HG02571 (cell line): Measurements from ENCODE around the gene ASTN2.
"Not testable (repeated sequence)": the region's sequence is repeated elsewhere in the genome, so short reads cannot be mapped to it uniquely, and the experiment has no call there.

ENCODE experiments used
- ATAC-seq: cut with Tn5 transposase; IDR thresholded peaks from one replicate; pipeline ENCODE4 v1.9.1; 2021; ENCODE audit warnings: mild to moderate bottlenecking, moderate library complexity; ENCODE audit not compliant: unreplicated experiment

ASTN2 gene

DNA sequence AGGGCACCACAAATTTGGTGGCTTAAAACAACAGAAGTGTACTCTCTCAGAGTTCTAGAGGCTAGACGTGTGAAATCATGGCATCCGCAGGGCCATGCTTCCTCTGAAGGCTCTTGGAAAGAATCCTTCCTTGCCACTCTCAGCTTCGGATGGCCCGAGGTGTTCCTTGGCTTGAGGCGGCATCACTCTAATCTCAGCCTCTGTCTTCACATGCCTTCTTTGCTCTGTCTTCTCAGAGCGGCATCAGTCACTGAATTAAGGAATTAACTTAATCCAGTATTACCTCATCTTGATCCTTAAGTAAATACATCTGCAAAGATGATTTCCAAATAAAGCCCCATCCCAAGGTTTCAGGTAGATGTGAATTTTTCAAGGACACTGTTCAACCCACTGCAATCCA, 938.9 kb downstream of the ASTN2 start:
- ATAC-seq, result no peak

DNA sequence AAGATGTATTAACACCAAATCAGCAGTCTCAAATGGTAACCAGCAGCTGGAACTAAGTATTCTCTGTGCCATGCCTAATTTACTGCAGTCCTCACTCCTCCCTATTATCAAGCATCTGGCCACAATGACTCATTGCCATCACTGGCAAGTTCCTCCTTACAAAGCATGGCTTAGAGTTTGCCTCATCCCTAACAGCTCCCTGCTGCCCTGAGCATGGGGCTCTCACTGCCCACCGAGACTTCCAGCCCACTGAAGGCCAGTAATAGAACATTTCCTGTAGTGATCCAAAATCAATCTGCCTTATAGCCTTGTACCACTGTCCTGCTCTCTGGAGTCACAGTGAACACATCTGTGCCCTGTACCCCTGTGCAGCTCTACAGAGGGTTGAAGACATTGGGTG, 939.7 kb downstream of the ASTN2 start:
- no peak for ATAC-seq

DNA sequence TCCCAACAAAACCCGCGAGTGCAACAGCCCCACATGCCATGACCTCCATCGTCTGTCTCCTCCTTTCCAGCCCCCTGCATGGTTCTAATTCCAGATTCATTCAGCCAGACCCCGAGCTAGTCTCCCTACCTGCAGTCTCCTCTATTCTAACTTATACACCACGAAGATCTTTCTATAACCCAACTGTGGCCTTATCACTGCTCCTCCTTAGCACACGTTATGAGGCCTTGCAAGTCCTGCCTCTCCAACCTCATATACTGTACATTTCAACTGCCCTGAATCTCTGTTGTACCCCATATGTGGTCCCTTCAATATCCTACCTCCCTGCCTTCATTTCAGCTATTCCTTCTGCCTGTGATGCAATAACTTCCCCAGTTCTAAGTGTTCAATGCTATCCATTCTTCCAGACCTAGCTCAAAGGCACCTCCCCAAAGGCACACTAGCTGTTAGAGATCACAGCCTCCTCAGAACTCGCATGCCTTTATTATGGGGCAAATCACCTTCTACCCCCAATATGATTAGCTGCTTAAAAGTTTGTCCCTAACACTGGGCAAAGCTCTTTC, 942.8 kb downstream of the ASTN2 start:
- no peak for ATAC-seq

DNA sequence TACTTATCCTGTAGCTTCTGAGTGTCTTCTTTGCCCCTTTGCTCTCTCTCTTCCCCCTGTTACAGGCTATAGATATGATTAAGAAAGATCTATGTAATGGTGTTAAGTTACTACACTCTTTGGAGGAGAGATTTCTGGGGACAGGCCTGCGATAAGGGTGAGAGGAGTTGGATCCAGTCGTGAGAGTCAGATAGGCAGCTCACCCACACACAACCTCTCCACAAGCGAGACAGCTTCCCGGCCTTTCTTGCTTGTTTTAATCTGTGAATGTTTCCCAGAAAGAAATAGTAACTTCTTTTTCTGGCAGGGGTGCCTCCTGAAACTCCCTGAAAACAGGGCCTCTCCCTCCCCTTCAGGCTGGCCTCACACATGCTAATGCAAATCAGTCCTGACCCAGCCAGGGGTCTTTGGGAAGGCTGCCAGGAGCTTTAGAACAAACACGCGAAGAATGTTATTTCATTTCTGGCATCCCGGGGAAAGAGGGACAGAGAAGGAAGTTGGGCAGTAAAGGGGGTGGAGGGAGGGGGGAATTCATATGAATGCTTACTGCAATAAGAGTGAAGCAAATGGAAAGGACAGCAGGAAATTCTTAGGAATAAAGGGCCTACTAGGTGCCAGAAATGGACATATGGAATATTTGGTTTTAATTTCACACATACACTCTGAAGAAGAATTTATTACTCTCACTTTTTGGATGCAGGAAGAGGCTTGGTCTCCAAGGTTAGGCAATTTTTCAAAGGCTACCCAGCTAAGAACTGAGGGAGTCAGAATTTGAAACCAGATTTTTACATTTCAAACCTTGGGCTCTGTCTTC, 943.6 kb downstream of the ASTN2 start:
- no peak for ATAC-seq

DNA sequence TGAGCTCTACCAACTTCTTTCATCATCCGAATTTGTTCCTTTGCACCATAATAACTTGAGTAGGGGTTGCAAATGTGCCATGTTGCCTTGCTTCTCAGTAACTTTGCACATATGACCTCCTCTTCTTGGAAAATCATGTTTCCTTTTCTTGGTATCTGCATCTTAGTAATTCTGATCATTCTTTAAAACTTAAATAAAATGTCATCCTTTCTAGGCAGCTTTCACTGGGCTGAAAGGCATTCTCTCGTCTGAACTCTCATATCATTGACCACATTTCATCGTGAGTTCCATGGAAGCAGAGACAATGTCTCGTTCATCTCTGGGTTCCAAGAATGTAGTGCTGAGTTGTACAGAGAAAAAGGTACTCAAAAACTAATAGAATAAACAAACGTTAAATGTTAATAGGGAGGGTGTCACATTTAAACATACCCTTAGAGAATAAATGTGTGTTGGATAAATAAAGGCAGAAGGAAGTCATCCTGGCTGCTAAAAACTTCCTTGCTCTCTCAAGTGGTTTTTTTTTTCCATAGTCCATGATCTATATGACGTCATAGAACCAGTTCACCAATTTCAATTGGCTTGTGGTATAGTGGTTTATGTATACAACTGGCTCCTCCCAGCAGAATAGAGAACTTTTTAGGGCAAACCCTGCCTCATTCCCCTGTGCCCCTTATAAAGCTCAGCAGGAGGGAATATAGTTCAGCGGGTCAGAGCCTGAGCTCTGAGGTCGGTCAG, 945.9 kb downstream of the ASTN2 start:
- no peak for ATAC-seq

DNA sequence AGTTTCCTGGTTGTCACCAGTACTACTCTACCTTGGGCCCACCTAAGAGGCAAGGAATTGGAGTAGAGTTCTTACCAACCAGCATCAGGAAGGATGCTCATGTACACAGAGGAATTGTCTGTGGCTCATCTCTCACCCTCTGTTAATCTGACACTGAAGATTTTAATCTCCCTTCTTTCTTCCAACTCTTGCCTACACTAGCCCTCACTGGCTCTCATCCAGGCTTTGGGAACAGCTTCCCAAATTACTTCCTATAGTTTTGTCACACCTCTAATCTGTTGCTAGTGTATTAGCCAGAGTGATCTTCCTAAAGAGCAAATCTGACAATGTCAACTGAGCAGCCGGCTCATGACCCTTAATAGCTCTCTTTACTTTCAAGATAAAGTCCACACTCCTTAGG, 946.5 kb downstream of the ASTN2 start:
- no peak for ATAC-seq

DNA sequence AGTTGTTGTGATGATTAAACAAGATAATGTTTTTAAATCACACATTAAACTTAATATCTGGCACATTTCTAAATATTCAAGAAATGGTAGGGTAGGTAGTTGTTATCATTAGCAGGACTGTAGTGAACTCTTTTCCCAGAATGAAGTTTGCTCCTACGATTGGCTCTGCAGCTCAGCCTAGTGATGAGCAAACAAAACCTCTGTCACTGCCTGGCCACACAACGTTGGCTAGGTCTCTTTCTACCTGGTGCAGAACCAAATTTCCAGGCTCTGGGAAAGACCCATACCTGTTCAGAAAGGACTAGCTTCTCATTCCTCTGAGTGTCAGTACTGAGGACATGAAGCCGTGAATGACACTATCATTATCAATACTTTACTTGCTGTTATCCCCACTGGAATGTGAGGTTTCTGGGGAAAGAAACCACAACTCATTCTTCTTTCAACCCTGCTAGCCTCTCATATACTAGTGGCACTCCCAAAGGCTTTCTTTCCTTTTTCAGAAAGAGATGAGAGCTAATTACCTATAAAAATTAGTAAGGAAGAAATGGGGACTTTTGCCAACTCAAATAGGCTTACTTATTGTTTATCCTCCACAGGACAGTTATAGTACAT, 947.0 kb downstream of the ASTN2 start:
- ATAC-seq, result no peak

DNA sequence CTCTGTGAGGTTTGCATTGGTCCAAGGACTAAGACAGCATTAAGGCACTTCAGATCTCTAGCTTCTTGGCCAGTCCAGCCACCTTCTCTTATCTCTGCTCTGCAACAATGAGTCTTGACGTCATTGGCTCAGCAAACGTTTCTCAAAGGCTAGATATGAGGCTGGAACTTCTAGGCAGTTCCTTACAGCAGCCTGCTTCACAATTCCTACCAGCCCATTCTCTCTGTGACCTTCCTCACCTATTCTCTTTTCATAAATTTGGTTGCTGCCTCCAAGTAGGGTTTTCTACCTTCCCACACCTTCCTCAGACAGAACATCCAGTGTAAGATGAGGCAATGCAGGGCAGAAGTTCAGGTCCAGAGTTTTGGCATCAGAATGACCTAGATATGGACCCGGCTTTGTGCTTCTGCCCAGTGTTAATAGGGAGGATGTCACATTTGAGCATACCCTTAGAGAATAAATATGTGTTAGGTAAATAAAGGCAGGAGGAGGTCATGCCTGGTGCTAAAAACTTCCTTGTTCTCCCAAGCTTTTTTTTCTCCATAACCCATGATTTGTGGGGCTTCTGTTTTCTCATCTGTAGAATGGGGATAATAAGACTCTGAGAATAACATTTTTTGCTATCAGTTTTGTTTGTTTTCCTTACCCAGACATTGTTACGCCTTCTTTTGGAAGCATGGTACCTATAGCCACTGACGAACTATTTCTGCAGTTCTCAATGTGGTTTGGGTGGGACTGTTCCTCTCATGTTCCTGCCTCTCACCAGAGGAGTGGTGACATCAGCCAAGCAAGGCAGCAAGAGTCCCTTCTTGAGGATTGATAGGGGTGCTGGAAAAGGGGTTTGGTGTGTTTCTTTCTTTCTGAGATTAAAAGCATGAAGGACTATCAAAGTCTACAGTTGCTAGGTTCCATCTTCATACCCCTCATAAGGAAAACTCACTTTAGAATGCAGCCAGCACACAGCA, 948.3 kb downstream of the ASTN2 start:
- ATAC-seq, result no peak

DNA sequence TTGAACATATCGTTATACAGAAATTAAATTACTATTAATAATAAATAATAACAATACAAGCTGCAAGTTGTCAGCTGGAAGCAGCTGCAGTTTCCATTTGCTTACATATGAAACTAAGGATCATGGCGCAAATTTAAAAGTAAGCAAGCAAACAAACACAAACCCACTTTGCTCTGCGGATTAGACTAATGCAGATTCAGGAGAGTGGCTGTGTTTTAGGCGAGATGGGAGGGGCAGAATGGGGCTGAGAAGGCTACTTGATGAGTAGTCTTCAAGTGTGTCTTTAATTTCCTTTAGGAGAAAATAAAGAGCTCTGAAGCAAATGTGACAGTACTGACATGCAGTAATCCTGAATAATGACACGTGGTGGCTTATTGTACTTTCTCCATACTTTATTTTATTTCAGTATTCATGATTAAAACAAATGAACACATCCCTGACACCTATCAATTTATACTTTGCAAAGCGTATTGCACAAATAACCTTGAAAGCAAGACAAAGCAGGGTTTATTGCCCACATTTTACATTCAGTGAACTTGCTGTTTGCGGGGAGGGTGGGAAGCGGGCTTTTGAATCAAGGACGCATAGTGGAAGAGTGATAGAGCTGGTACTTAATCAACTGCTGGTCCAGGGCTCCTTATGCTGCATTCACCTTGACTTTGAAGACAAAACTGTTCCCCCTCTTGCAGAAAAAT, 949.1 kb downstream of the ASTN2 start:
- no peak for ATAC-seq

DNA sequence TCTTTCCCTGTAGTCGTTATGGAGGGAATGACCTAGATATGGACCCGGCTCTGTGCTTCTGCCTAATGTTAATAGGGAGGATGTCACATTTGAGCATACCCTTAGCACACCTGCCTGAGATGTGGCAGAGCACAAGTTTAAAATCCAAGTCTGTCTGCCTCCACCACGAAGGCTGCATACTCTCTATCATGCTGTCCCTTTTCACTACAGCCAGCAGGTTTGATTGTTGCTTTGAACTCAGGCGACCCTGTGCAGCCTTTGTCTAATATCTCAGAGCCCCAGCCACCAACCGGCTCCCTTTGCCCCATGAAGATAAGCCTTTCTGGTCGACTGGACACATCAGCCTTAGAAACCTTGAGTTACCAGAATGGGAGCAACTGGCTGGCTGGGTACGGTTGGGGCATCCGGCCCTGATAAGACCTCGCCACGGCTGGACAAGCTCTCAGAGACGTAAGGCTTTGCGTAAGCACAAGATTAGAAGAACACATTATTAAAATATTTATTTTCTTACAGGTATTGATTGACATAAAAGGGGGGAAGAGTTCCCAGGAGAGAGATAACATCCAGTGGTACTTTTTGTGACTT, 949.8 kb downstream of the ASTN2 start:
- no peak for ATAC-seq

DNA sequence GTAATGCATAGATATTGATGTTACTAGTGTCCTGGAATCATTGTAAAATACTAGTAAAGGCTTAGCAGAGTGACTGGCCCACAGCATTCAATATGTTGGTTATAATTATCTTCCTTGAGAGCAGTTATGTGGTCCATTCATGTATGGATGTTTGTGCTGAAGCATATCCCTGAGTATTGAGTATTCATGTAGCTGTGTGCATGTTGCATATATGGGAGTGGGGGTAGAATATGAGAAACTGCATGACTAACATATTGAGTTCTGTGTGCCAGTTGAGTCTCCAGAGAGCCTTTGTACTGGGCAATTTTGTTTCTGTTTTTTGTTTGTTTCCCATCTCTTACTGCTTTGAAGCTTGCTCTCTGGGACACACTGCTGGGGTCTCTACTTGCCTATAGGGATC, 950.4 kb downstream of the ASTN2 start:
- ATAC-seq, result no peak

DNA sequence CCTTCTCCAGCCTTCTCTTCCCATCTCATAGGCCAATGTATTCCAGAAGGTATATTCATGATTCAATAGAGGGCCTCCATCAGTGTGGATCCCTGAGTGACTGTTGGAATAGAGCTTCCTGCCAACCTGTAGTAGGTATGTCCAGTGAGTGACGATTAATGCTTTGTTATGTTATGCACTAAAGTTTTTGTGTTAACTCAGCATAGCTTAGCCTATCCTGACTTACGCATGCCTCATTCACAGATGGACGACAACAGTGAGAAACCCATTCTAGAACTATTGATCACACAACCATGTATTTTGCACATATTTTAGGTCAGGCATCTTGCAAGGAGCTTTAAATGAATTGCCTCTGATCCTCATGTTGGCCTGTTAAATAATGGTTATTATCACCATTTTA, 953.2 kb downstream of the ASTN2 start:
- no peak for ATAC-seq

DNA sequence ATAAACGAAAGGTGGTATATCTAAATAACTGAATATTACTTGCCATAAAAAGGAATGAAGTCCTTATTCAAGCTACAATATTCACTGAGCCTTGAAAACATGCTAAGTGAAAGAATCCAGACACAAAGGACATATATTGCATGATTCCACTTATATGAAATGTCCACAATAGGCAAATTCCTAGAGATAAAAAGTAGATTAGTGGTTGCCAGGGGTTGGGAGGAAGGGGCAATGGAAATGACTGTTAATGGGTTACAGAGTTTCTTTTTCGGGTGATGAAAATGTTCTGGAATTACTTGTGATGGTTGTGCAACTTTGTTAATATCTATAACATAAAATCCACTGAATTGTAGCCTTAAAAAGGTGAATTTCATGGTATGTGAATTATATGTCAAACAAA, 954.8 kb downstream of the ASTN2 start:
- ATAC-seq, result no peak

DNA sequence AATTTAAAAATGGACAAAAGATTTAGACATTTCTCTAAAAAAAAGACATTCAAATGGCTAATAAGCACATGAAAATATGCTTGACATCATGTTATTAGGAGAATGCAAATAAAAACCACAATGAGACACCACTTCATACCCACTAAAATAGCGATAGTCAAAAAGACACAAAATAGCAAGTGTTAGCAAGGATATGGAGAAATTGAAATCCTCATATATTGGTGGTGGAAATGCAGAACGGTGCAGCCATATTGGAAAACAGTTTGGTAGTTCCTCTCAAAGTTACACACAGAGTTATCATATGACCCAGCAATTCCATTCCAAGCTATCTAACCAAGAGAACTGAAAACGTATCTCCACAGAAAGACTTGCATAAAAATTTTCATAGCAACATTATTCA, 955.3 kb downstream of the ASTN2 start:
- ATAC-seq, result no peak

DNA sequence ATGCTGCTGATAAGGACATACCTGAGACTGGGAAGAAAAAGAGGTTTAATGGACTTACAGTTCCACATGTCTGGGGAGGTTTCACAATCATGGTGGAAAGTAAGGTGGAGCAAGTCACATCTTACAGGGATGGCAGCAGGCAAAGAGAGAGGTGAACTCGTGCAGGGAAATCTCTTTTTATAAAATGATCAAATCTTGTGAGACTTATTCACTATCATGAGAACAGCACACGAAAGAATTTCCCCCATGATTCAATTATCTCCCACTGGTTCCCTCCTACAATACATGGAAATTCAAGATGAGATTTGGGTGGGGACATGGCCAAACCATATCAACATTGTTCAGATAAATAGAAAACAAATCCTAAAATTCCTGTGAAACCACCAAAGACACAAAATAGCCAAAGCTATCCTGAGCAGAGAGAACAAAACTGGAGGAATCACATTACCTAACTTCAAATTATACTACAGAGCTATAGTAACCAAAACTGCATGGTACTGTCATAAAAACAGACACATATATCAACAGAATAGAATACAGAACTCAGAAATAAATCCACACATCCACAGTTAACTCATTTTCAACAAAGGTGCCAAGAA, 958.3 kb downstream of the ASTN2 start:
- no peak for ATAC-seq

DNA sequence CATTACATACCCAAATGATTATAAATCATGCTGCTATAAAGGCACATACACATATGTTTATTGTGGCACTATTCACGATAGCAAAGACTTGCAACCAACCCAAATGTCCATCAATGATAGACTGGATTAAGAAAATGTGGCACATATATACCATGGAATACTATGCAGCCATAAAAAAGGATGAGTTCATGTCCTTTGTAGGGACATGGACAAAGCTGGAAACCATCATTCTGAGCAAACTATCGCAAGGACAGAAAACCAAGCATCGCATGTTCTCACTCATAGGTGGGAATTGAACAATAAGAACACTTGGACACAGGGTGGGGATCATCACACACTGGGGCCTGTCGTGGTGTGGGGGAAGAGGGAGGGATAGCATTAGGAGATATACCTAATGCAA, 960.3 kb downstream of the ASTN2 start:
- not testable (repeated sequence) for ATAC-seq

DNA sequence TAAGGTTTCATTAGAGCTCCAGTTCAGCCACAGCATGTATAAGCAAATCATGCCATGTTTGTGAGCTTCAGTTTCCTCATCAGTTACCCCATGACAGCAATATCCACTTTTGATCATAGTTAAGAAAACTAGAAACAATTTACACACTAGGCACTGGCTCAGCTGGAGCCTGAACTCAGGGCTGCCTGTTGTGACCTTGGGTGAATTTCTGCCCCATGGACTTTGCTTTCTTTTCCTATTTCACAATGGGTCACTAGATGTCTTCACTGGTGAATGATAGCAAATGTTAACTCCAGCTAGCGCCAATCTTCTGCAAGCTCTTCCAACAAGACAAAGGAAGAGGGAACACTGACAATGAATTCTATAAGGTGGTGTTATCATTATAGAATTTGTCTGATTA, 961.1 kb downstream of the ASTN2 start:
- no peak for ATAC-seq

DNA sequence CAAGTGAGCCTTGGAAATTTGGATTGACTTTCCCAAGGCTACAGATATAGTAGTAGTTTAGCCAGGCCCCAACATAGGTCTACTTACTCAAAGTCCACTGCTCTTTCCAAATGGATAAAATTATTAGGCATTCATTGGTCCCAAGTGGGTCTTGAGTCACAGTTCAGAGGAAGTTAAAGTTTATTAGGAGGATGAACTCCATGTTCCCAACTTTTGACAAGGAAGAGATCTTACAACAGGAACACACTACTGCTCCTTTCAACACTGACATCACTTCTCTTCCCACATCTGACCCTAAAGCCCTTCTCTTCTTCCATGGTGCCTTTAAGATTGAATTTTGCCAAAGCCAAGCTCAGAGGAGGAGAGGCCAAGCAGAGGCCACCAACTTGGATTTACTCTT, 962.2 kb downstream of the ASTN2 start:
- no peak for ATAC-seq

DNA sequence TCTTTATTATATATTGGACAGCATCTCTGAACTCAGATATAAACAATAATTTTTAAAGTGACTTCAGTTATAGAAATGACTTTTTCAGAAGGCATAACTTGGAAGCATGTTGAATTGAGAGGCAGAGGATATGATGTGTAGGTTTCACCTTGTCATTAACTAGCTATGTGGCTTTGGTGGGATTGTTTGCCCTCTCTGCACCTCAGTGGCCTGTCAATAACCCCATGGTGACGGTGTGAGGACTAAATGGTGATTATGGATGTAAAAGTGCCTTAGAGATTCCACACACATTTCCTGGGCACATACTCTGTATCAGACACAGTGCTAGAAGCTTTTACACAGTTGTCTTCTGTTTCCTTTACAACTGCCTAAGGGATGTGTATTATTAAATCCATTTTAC, 962.6 kb downstream of the ASTN2 start:
- no peak for ATAC-seq
